Subcutaneous abdominal adipose tissue (tissue), 5 donors: ENCODE data around the gene SPA17.
A peak's percentile ranks its signal among the peaks of the same experiment; 100 is the strongest.

ENCODE experiments used
- H3K27ac ChIP-seq: one replicate; pipeline ENCODE4 v1.7.0; 2013; ENCODE audit warnings: low read depth, mild to moderate bottlenecking, inconsistent platforms, low read length, moderate library complexity
- H3K27me3 ChIP-seq, 5 donors: one replicate each; pipeline ENCODE4 v1.7.0; 2013; ENCODE audit warnings: low read length in 5 of 5, inconsistent platforms in 1 of 5; ENCODE audit not compliant: control insufficient read depth in 5 of 5, insufficient read depth in 4 of 5
- H3K36me3 ChIP-seq, 5 donors: one replicate each; pipeline ENCODE4 v1.7.0; 2013; ENCODE audit warnings: low read length in 5 of 5; ENCODE audit not compliant: control insufficient read depth in 5 of 5, insufficient read depth in 5 of 5
- H3K4me1 ChIP-seq, 5 donors: one replicate each; pipeline ENCODE4 v1.7.0; 2013; ENCODE audit warnings: low read length in 5 of 5, mild to moderate bottlenecking in 3 of 5, moderate library complexity in 1 of 5; ENCODE audit not compliant: control insufficient read depth in 5 of 5, insufficient read depth in 5 of 5
- H3K4me3 ChIP-seq, 5 donors: one replicate each; pipeline ENCODE4 v1.7.0; 2013; ENCODE audit warnings: low read length in 5 of 5, low read depth in 1 of 5
- H3K9ac ChIP-seq, 5 donors: one replicate each; pipeline ENCODE4 v1.7.0; 2013; ENCODE audit warnings: low read length in 5 of 5, mild to moderate bottlenecking in 4 of 5, moderate library complexity in 3 of 5
- H3K9me3 ChIP-seq, 5 donors: one replicate each; pipeline ENCODE4 v1.7.0; 2013; ENCODE audit warnings: low read length in 5 of 5; ENCODE audit not compliant: control insufficient read depth in 5 of 5
- donor health status: healthy.
- donor health status: healthy.
- donor health status: healthy.
- donor health status: healthy.
- donor health status: healthy.

The SPA17 gene

DNA sequence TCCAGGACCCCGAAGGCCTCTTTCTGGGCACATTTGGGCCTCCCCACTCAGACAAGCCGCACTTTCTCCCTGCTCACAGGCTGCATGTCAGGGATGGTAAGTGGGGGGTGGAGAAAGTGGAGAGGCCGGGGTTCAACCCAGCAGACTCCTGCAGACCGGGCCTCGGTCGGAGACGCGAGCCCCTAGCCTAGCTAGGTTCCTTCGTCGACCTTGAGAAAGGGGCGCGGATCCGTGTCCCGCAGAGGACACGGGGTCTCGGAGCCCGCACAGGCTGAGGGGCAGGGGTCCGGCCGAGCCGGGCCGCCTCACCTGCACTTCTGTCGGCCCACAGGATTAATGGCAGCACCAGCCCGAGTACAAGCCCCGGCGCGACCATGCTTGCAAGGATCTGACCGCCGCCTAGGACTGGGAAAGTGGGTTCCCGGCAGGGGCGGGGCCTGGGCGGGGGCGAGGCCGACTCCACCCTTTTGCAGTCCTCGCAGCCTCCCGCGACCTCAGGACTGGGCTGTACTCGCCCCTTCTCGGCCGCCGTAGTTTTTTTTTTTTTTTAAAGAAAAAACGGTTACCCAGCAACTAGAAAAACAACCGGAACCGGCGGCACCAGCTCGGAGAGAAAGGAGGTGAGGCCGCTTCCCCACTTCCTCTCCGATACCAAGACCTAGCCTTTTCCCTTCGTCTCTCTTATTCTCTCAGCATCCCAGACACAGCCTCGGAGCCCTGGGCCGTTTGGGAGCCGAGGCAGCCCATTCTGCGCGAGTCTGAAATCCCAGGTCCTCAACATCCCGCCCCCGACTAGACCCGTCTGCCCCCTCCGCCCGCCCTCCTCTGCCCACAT, at the start of gene SPA17, which contains the start of gene SIAE:
TSS of gene SPA17 (plus strand) at position 572 of the 835 bp plus-strand sequence. CDS start 1,361 bp downstream, outside the sequence.
TSS of gene SIAE (minus strand) at position 407 of the 835 bp plus-strand sequence. CDS start at position 376, 31 bp downstream.
- no peaks in the 10 kb centered on the region for H3K9me3 ChIP-seq
- H3K36me3 ChIP-seq, result peaks cover 0 to 3% (median 0%) of the 10 kb centered on the region in 5 donors
- H3K4me3 ChIP-seq, result peak within 1 kb of the TSS; percentile 58 to 85 (median 79)
- peaks cover 0 to 30% (median 24%) of the 10 kb centered on the region in 5 donors for H3K4me1 ChIP-seq
- H3K27me3 ChIP-seq, result no peaks in the 10 kb centered on the region
- H3K9ac ChIP-seq, result peak within 1 kb of the TSS; percentile 48 to 91 (median 83)
- peak within 1 kb of the TSS; percentile 83 for H3K27ac ChIP-seq

DNA sequence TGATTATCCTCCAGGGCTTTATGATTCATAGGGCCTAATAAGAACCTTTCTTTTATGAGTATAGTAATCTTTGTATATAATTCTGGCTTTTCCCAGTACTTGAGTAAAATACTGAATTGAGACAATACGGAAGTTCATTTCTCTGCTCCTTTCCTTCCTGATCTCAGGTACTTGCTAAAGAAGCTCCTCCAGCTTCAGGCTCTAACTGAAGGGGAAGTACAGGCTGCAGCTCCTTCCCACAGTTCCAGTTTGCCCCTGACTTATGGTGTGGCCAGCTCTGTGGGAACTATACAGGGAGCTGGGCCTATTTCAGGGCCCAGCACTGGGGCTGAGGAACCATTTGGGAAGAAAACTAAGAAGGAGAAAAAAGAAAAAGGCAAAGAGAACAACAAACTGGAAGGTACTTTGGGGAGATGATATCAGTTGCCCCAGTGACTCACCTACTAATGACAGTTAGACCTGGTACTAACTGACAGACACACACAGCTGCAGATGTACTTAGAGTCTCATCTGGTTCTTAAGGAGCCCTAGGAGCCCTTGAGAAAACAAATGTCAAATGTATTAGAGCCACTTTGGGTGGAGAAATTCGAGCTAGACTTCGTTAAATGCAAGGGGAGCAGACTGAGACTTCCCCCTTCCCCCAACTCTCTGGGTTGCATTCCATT, 48.1 kb upstream of the SPA17 start:
- peaks cover 3 to 28% (median 20%) of the 10 kb centered on the region in 5 donors for H3K4me1 ChIP-seq
- peaks cover 24 to 47% (median 37%) of the 10 kb centered on the region in 5 donors for H3K36me3 ChIP-seq
- H3K4me3 ChIP-seq, result no peak overlapping the region
- no peaks in the 10 kb centered on the region for H3K9me3 ChIP-seq
- H3K9ac ChIP-seq, result no peak overlapping the region
- no peak overlapping the region for H3K27ac ChIP-seq
- H3K27me3 ChIP-seq, result no peaks in the 10 kb centered on the region

DNA sequence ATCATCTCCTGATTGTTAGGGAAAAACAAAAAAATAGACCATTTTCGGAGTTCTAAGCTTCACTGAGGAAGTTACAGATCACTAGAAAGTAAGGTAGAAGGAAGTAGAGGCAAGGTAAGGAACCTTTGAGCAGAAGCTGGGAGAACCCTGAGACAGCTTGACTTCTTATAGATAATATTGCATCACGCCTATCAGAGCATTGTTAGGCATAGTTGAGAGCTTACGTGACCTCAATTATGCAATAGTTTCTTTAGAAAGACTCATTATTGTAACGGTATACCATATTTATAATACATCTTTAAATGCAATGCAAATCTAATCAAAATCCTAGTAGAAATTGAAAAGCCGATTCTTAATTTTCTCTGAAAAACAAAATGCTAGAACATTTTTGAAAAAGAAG, 46.2 kb upstream of the SPA17 start:
- Histone ChIP-seq H3K4me3 (no peak overlapping the region), H3K36me3 (peaks cover 36 to 66% (median 56%) of the 10 kb centered on the region in 5 donors), H3K27ac (no peak overlapping the region)

DNA sequence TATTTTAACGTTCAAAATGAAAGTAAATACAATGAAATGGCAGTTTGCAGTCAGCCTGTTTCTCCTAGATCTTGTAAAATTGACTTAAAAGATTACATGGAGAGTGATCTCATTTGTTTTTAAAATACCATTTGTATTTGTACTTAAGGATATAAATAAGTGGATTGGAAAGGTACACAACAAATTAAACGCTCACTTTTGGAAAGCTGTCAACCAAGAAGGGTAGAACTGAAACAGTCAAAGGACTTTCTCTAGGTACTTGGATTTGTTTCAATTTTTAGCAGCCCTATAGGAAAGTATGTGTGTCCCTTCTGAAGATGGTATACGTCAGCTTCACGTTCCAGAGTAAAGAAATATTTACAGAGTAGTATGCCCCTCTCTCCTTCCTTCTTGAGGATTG, 43.7 kb upstream of the SPA17 start:
- H3K4me1 ChIP-seq, result peaks cover 0 to 5% (median 0%) of the 10 kb centered on the region in 5 donors
- no peaks in the 10 kb centered on the region for H3K27me3 ChIP-seq
- peaks cover 52 to 86% (median 69%) of the 10 kb centered on the region in 5 donors for H3K36me3 ChIP-seq
- no peak overlapping the region for H3K4me3 ChIP-seq
- H3K27ac ChIP-seq, result no peak overlapping the region
- no peak overlapping the region for H3K9ac ChIP-seq
- H3K9me3 ChIP-seq, result no peaks in the 10 kb centered on the region

More for the DNA sequence above, 46.2 kb upstream of the SPA17 start:
- Histone ChIP-seq H3K4me1 (peaks cover 3 to 22% (median 14%) of the 10 kb centered on the region in 5 donors), H3K9me3 (no peaks in the 10 kb centered on the region), H3K27me3 (no peaks in the 10 kb centered on the region), H3K9ac (no peak overlapping the region)

DNA sequence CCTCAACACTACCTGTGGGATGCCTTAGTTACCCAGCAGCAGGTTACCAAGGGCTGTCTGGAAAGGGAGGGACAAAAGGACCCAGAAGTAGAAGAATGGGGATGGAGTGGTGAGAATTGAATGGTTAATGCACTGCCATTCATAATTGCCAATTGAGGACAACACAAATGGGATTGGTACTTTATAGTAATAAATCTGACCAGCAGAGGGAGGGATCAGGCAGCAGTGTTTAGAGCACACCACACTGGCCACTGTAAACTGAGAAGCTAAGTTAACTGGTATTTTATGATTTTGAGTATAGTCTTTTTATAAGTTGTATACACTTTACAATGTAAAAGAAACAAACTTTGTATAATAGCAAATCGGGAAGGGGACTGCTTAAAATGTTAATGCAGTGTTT, 40.3 kb upstream of the SPA17 start:
- no peaks in the 10 kb centered on the region for H3K9me3 ChIP-seq
- H3K36me3 ChIP-seq, result peaks cover 52 to 90% (median 78%) of the 10 kb centered on the region in 5 donors
- H3K27ac ChIP-seq, result no peak overlapping the region
- H3K4me3 ChIP-seq, result no peak overlapping the region
- no peaks in the 10 kb centered on the region for H3K27me3 ChIP-seq
- H3K4me1 ChIP-seq, result no peaks in the 10 kb centered on the region
- H3K9ac ChIP-seq, result no peak overlapping the region

DNA sequence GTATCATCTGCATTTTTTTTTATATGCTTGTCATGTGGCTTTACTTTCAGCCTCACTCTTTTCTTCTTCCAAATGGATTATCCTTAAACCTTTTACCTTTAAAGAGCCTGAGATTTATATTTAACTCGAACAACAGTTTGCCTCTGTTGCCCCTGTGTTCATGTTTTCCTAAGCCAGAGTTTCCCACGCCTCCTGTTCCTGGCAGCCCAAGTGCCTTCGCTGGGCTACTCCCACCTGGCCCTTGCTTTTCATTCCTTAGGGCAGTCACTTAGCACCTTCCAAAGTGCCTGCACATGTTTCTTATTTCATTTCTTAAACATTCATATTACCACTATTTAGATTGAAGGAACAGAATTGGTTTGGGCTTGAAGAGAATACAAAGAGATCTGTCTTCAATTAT, 37.8 kb upstream of the SPA17 start:
- Histone ChIP-seq H3K4me3 (no peak overlapping the region), H3K36me3 (peaks cover 48 to 88% (median 75%) of the 10 kb centered on the region in 5 donors), H3K27me3 (no peaks in the 10 kb centered on the region), H3K4me1 (no peaks in the 10 kb centered on the region), H3K9me3 (no peaks in the 10 kb centered on the region), H3K27ac (no peak overlapping the region), H3K9ac (no peak overlapping the region)

DNA sequence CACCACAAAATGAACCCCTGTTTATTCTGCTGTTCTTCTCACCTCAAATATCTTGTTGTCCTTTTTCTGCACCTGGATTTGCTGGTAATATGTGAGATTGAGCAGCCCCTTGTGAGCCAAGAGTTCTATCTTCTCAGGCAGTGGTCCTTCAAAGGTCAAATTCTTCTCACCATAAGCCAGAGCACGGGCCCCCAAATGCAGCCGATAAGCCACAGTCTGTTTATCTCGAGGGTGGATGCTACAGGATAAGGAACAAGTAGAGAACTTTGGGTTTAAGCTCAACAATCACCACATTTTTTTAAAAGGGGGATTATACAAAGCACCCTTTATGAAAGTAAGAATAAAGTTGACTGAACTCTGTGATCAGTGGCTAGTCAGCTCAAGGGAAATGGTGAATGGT, 35.2 kb upstream of the SPA17 start:
- Histone ChIP-seq H3K9me3 (no peaks in the 10 kb centered on the region), H3K27ac (no peak overlapping the region), H3K4me1 (no peaks in the 10 kb centered on the region), H3K36me3 (peaks cover 27 to 62% (median 54%) of the 10 kb centered on the region in 5 donors), H3K4me3 (no peak overlapping the region), H3K9ac (no peak overlapping the region), H3K27me3 (no peaks in the 10 kb centered on the region)

DNA sequence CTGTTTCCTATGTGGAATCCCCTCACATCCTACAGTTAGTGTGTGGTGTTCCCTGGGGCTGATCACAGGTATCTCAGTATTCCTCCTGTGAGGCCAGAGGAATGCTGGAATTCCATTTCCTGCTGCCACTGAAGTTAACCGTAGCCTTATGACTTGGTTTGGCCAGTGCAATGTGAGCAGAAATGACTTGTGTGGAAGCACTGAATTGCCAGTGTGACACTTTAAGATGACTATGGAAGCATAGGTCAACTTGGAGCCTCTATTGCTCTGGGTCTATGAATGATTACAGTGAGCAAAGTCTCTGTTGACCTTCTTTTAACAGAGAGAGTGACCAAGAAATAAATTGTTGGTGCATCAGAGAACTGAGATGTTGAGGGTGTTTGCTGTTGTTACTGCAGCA, 34.5 kb upstream of the SPA17 start:
- H3K4me1 ChIP-seq, result no peaks in the 10 kb centered on the region
- no peak overlapping the region for H3K4me3 ChIP-seq
- H3K27me3 ChIP-seq, result no peaks in the 10 kb centered on the region
- H3K27ac ChIP-seq, result no peak overlapping the region
- H3K36me3 ChIP-seq, result peaks cover 25 to 56% (median 50%) of the 10 kb centered on the region in 5 donors
- no peak overlapping the region for H3K9ac ChIP-seq
- no peaks in the 10 kb centered on the region for H3K9me3 ChIP-seq

DNA sequence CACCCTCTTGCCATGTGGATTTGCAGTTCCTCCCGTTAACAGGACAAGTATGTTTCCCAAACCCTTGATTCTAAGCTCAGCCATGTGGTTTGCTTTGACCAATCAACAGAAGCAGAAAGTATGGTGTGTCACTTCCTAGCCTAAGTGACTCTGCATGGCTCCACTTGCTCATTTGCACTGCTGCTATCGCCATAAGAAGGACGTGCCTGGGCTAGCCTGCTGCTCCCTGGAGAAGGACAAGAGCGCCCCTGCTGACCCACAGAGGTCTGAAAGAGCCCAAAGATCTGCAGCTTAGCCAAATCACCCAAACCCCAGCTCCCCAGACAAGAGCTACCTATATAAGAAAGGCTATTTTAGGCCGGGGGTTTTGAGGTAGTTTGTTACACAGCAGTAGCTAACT, 33.0 kb upstream of the SPA17 start:
- H3K36me3 ChIP-seq, result peaks cover 14 to 44% (median 42%) of the 10 kb centered on the region in 5 donors

DNA sequence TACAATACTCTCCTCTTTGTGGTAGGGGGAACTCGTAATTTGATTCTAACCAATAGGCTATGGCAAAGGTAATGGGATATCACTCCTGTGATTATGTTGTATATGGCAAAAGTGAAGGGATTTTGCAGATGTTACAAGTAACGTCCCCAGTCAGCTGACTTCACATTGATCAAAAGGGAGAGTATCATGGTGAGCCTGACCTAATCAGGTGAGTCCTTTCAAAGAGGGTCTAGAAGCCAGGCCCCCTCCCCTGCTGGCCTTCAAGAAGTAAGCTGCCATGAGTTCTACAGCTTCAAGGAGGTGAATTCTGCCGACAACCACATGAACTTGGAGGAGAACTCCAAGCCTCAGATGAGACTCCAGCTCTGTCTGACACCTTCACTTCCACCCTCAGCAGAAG, 31.1 kb upstream of the SPA17 start:
- no peak overlapping the region for H3K4me3 ChIP-seq
- no peak overlapping the region for H3K27ac ChIP-seq

More for the DNA sequence above, 33.0 kb upstream of the SPA17 start:
- Histone ChIP-seq H3K9ac (no peak overlapping the region), H3K27ac (no peak overlapping the region), H3K4me3 (no peak overlapping the region), H3K27me3 (no peaks in the 10 kb centered on the region), H3K9me3 (no peaks in the 10 kb centered on the region), H3K4me1 (peaks cover 0 to 5% (median 4%) of the 10 kb centered on the region in 5 donors)

More for the DNA sequence above, 31.1 kb upstream of the SPA17 start:
- no peaks in the 10 kb centered on the region for H3K27me3 ChIP-seq
- no peak overlapping the region for H3K9ac ChIP-seq
- H3K9me3 ChIP-seq, result no peaks in the 10 kb centered on the region
- peaks cover 0 to 5% (median 4%) of the 10 kb centered on the region in 5 donors for H3K4me1 ChIP-seq
- peaks cover 8 to 27% (median 24%) of the 10 kb centered on the region in 5 donors for H3K36me3 ChIP-seq
